ENCODE data around the gene BBS4. TPM values are rescaled to one million over a fixed set of nuclear protein-coding genes. Genes with fewer than 3 reads are reported as not detected.

The BBS4 gene
- polyA plus RNA-seq, 1 donor (not counting 4 experiments of a cell fraction or from before 2014, with no cell fraction given) = 16.5 TPM

GRCh38 chr15:72770673-72771328 is 84.8 kb downstream of the BBS4 start:
- dilution Hi-C loops (cut with MboI; ENCODE audit: extremely low pct_ligation_motif_present, low sequenced_read_pairs) = no loop called here
- FAIRE-seq (no peak), DNase-seq (ENCODE audit: low read depth, low spot score) (no peak)
- no peak overlapping the region for H3K4me3 ChIP-seq (ENCODE audit: control insufficient read depth in 2 of 3, extremely low read depth in 1 of 3, insufficient read depth in 2 of 3, low read depth in 1 of 3, low read length in 3 of 3)
- H3K9ac ChIP-seq (ENCODE audit: control insufficient read depth, extremely low read depth, insufficient read depth, low read length) = no peak overlapping the region
- H4K20me1 ChIP-seq (ENCODE audit: control insufficient read depth, extremely low read depth, insufficient read depth, low read length) = no peaks in the 10 kb centered on the region
- no peak overlapping the region for H2AFZ ChIP-seq (ENCODE audit: control insufficient read depth, low read length)
- H3K4me2 ChIP-seq (ENCODE audit: control insufficient read depth, extremely low read depth, insufficient read depth, low read depth, low read length) = no peak overlapping the region
- peaks cover 11% of the 10 kb centered on the region for H3K79me2 ChIP-seq (ENCODE audit: control insufficient read depth, insufficient read depth, low read length)
- no peak for TF ChIP-seq EZH2 (IDR thresholded peaks at IDR 0.05; ENCODE audit: low read length)
- TF ChIP-seq, protein P1, sequence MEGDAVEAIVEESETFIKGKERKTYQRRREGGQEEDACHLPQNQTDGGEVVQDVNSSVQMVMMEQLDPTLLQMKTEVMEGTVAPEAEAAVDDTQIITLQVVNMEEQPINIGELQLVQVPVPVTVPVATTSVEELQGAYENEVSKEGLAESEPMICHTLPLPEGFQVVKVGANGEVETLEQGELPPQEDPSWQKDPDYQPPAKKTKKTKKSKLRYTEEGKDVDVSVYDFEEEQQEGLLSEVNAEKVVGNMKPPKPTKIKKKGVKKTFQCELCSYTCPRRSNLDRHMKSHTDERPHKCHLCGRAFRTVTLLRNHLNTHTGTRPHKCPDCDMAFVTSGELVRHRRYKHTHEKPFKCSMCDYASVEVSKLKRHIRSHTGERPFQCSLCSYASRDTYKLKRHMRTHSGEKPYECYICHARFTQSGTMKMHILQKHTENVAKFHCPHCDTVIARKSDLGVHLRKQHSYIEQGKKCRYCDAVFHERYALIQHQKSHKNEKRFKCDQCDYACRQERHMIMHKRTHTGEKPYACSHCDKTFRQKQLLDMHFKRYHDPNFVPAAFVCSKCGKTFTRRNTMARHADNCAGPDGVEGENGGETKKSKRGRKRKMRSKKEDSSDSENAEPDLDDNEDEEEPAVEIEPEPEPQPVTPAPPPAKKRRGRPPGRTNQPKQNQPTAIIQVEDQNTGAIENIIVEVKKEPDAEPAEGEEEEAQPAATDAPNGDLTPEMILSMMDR (optimal IDR thresholded peaks at IDR 0.05 in 1 of 3, IDR thresholded peaks at IDR 0.05 in 1 of 3, conservative IDR thresholded peaks at IDR 0.05 in 1 of 3; ENCODE audit: extremely low read depth in 1 of 3, insufficient read depth in 2 of 3, low read length in 3 of 3) = no peak
- H3K9me3 ChIP-seq (ENCODE audit: control insufficient read depth, low read depth, low read length) = peaks cover 1% of the 10 kb centered on the region
- no peaks in the 10 kb centered on the region for H3K9me1 ChIP-seq (ENCODE audit: control insufficient read depth, extremely low read depth, insufficient read depth, low read length)
- no peaks in the 10 kb centered on the region for H3K27me3 ChIP-seq (ENCODE audit: control insufficient read depth, extremely low read depth, insufficient read depth, low read length)
- no peaks in the 10 kb centered on the region for H3K4me1 ChIP-seq (ENCODE audit: control insufficient read depth, extremely low read depth, insufficient read depth, low read length)
- no peak overlapping the region for H3K27ac ChIP-seq (ENCODE audit: control insufficient read depth, insufficient read depth, low read length)
- H3K36me3 ChIP-seq (ENCODE audit: control insufficient read depth in 2 of 2, extremely low read depth in 1 of 2, insufficient read depth in 2 of 2, low read length in 2 of 2) = peaks cover 18 to 23% of the 10 kb centered on the region in 2 experiments

DNA sequence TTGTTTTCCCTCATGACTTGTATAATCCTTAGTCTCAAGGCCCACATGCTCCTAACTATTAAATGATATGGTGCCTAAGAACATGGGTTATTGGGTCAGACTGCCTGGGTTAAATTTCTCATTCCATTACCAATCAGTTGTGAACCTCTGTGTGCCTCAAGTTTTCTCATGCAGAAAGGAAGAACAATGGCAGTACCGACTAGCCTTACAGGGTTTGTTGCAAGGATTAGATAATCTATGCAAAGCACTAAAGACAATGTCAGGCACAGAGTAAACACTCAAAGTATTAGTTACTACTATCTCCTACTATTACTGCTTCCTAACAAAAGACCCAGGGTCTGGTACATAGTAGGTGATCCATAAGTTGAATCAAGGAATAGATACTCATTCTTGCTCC is 85.3 kb downstream of the BBS4 start:
- dilution Hi-C loops (cut with MboI; ENCODE audit: extremely low pct_ligation_motif_present, low sequenced_read_pairs) = no loop called here
- H3K36me3 ChIP-seq (ENCODE audit: control insufficient read depth in 2 of 2, extremely low read depth in 1 of 2, insufficient read depth in 2 of 2, low read length in 2 of 2) = peaks cover 16 to 23% of the 10 kb centered on the region in 2 experiments
- H4K20me1 ChIP-seq (ENCODE audit: control insufficient read depth, extremely low read depth, insufficient read depth, low read length) = no peaks in the 10 kb centered on the region
- H3K27ac ChIP-seq (ENCODE audit: control insufficient read depth, insufficient read depth, low read length) = no peak overlapping the region
- no peak overlapping the region for H3K9ac ChIP-seq (ENCODE audit: control insufficient read depth, extremely low read depth, insufficient read depth, low read length)
- no peaks in the 10 kb centered on the region for H3K4me1 ChIP-seq (ENCODE audit: control insufficient read depth, extremely low read depth, insufficient read depth, low read length)
- no peak for FAIRE-seq
- H3K4me3 ChIP-seq (ENCODE audit: control insufficient read depth in 2 of 3, extremely low read depth in 1 of 3, insufficient read depth in 2 of 3, low read depth in 1 of 3, low read length in 3 of 3) = no peak overlapping the region
- H2AFZ ChIP-seq (ENCODE audit: control insufficient read depth, low read length) = no peak overlapping the region
- H3K9me3 ChIP-seq (ENCODE audit: control insufficient read depth, low read depth, low read length) = peaks cover 1% of the 10 kb centered on the region
- no peak for DNase-seq (ENCODE audit: low read depth, low spot score)
- no peaks in the 10 kb centered on the region for H3K9me1 ChIP-seq (ENCODE audit: control insufficient read depth, extremely low read depth, insufficient read depth, low read length)
- H3K4me2 ChIP-seq (ENCODE audit: control insufficient read depth, extremely low read depth, insufficient read depth, low read depth, low read length) = no peak overlapping the region
- peaks cover 15% of the 10 kb centered on the region for H3K79me2 ChIP-seq (ENCODE audit: control insufficient read depth, insufficient read depth, low read length)
- no peaks in the 10 kb centered on the region for H3K27me3 ChIP-seq (ENCODE audit: control insufficient read depth, extremely low read depth, insufficient read depth, low read length)
- TF ChIP-seq, protein P1 (optimal IDR thresholded peaks at IDR 0.05 in 1 of 3, IDR thresholded peaks at IDR 0.05 in 1 of 3, conservative IDR thresholded peaks at IDR 0.05 in 1 of 3; ENCODE audit: extremely low read depth in 1 of 3, insufficient read depth in 2 of 3, low read length in 3 of 3) = no peak
- TF ChIP-seq EZH2 (IDR thresholded peaks at IDR 0.05; ENCODE audit: low read length) = no peak

Data from keratinocyte (primary cell).